ENCODE measurements around the gene AGAP1. TPM values are rescaled to one million over a fixed set of nuclear protein-coding genes. Genes with fewer than 3 reads are reported as not detected.

Gene AGAP1
- total RNA-seq, 1 experiment from 2014 or later: 25.8 TPM

GRCh38 chr2:235511187-235511661 lies 17.4 kb downstream of the AGAP1 start:
- peaks cover 35 to 40% of the 10 kb centered on the region in 2 experiments for H3K4me1 Mint-ChIP-seq
- Histone ChIP-seq H3K56ac (ENCODE audit: insufficient read length, low read depth, low read length) (no peak overlapping the region), H3K23me2 (ENCODE audit: insufficient read length, low read depth, low read length, poor library complexity, severe bottlenecking) (no peaks in the 10 kb centered on the region), H2BK120ac (ENCODE audit: low read depth, low read length, poor library complexity, severe bottlenecking) (no peak overlapping the region), H3K14ac (ENCODE audit: insufficient read depth, low read length) (no peak overlapping the region), H3K9ac (ENCODE audit: extremely low read depth, insufficient read length, low read length) (no peak overlapping the region), H2BK15ac (ENCODE audit: low read depth, low read length) (no peak overlapping the region), H3K27me3 (ENCODE audit: insufficient read depth, low read length) (peaks cover 2% of the 10 kb centered on the region; the same call in 1 of the 2 replicates), H3T11ph (ENCODE audit: low read length) (no peak overlapping the region), H3K79me1 (ENCODE audit: insufficient read depth, low read depth, low read length, poor library complexity, severe bottlenecking) (peaks cover 9% of the 10 kb centered on the region), H4K20me1 (ENCODE audit: control insufficient read depth, insufficient read depth, insufficient read length) (peaks cover 3% of the 10 kb centered on the region), H3K4ac (ENCODE audit: low read depth, low read length) (no peak overlapping the region), H3K79me2 (ENCODE audit: insufficient read depth, low read length) (peaks cover 15% of the 10 kb centered on the region; the same call in 1 of the 2 replicates), H2BK12ac (ENCODE audit: insufficient read length, low read depth, low read length) (no peak overlapping the region), H3K23ac (ENCODE audit: insufficient read length, low read depth, low read length) (no peak overlapping the region), H4K8ac (replicated peaks; ENCODE audit: insufficient read length, low read depth, low read length) (no peak overlapping the region), H2BK20ac (ENCODE audit: low read depth, low read length, poor library complexity, severe bottlenecking) (no peak overlapping the region), H3K4me1 (ENCODE audit: insufficient read depth, low read length) (peaks cover 2% of the 10 kb centered on the region; the same call in 1 of the 2 replicates), H2AK5ac (ENCODE audit: insufficient read length, low read length) (no peak overlapping the region), H3K27ac (ENCODE audit: insufficient read length, low read depth, low read length) (no peak overlapping the region), H2BK5ac (ENCODE audit: insufficient read length, low read length) (no peak overlapping the region), H3K9me3 (ENCODE audit: control insufficient read depth, low read depth, low read length) (no peaks in the 10 kb centered on the region), H2AFZ (ENCODE audit: low read length) (no peak overlapping the region), H4K91ac (ENCODE audit: insufficient read length, low read depth, low read length) (no peak overlapping the region), H3K18ac (ENCODE audit: insufficient read length, low read depth, low read length) (no peak overlapping the region), H4K5ac (ENCODE audit: insufficient read length, low read depth, low read length) (no peak overlapping the region), H3K4me2 (ENCODE audit: insufficient read depth, insufficient read length, low read length) (no peak overlapping the region)
- H3K4me3 Mint-ChIP-seq: no peak overlapping the region
- no peak overlapping the region; a peak in 1 of 7 replicates for H3K27ac Mint-ChIP-seq
- no CpG with 5 or more reads among the region's 7 CpGs for WGBS (ENCODE audit: extremely low coverage, insufficient read length, low lambda C conversion rate)
- H3K36me3 Mint-ChIP-seq (ENCODE audit: insufficient read depth in 1 of 3, low read depth in 3 of 3): peaks cover 8 to 23% (median 12%) of the 10 kb centered on the region in 3 experiments
- no peak for DNase-seq
- peaks cover 12% of the 10 kb centered on the region in 2 experiments for H3K9me3 Mint-ChIP-seq
- TF ChIP-seq CTCF (conservative IDR thresholded peaks at IDR 0.05): no peak
- H3K27me3 Mint-ChIP-seq (ENCODE audit: low read depth): no peaks in the 10 kb centered on the region

Measured in H9 (cell line).